SH-SY5Y (cell line): ENCODE results near the gene TRMT61A.

ENCODE experiments used
- GATA2 ChIP-seq: IDR thresholded peaks from 2 replicates; pipeline ENCODE4 v1.6.1; 2011; ENCODE audit warnings: mild to moderate bottlenecking, low read depth, low read length
- GATA3 ChIP-seq: IDR thresholded peaks from 2 replicates; pipeline ENCODE4 v1.6.1; 2011; ENCODE audit warnings: low read depth, mild to moderate bottlenecking, low read length, moderate library complexity

DNA sequence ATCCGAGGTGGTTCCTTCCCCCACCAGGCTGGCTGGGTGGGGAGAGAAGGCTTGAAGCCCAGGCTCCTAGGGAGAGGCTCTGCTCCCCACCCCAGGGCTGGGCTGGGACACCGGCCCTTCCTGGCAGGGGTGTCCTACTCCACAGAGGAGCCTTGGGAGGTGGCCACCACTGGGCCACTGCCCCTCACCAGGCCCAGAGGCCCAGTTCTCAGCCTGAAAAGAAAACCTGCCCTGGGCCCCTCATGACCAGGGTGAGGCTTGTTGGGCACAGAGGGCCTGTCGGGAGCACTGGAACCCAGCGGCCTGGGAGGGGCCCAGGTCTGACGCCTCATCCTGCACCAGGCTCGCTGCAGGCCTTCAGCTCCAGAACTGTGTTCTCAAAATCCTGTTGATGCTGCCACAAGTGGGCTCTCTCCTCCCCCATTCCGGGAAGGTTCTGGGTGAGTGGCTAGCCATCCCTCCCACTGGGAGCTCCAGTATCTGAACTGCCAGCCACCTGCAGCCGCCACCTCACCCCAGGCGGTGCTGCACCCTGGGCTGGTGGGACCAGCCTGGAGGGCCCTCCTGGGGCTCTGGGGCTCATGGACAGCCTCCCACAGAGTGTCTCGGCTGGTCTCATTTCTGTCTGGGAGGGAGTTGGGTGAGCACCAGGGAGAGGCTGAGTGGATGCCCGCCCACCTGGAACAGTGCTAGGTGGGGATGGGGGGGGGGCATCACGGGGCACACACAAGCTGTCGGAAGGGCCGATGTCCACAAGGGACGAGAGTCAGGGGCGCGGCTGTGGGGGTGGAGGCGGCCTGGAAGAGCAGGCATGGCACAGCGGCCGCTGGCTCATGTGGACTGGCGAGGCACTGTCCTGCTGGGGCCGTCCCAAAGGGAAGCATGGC lies 21.7 kb downstream of the TRMT61A start:
- TF ChIP-seq GATA3: no peak
- no peak for TF ChIP-seq GATA2
